Measurements from ENCODE around the gene PTGIR. TPM values are rescaled to one million over a fixed set of nuclear protein-coding genes. Genes with fewer than 3 reads are reported as not detected.

PTGIR gene
- total and polyA plus RNA-seq, 2 of the 4 experiments (the other 2 are of a cell fraction), result 0.54 to 5.3 TPM

- Histone ChIP-seq H4K5ac (ENCODE audit: low read depth, low read length) (no peak overlapping the region), H3K4me3 (ENCODE audit: insufficient read depth, low read depth, low read length) (no peak overlapping the region), H3K4me2 (ENCODE audit: low read depth, low read length) (no peak overlapping the region), H3K9me1 (ENCODE audit: insufficient read depth, low read length) (no peaks in the 10 kb centered on the region; the same call in 1 of the 2 replicates), H3K18ac (ENCODE audit: low read depth, low read length) (no peak overlapping the region), H3K27ac (ENCODE audit: insufficient read depth, low read length) (no peak overlapping the region), H2BK20ac (ENCODE audit: low read depth, low read length) (no peak overlapping the region), H3K4me1 (ENCODE audit: control insufficient read depth, insufficient read depth, low read length) (no peaks in the 10 kb centered on the region), H4K8ac (ENCODE audit: low read depth in 2 of 2, low read length in 2 of 2) (no peak overlapping the region), H3K36me3 (ENCODE audit: control insufficient read depth, insufficient read depth, low read length) (no peaks in the 10 kb centered on the region), H2BK5ac (ENCODE audit: low read depth, low read length, poor library complexity, severe bottlenecking) (no peak overlapping the region), H3K23ac (ENCODE audit: low read depth, low read length) (no peak overlapping the region), H2AK9ac (replicated peaks; ENCODE audit: low read depth, low read length, poor library complexity) (no peak overlapping the region), H2BK120ac (ENCODE audit: low read depth, low read length) (no peak overlapping the region), H3K14ac (replicated peaks; ENCODE audit: low read depth, low read length) (no peak overlapping the region), H4K20me1 (ENCODE audit: insufficient read depth, low read length) (no peaks in the 10 kb centered on the region), H3K9ac (ENCODE audit: low read depth, low read length) (no peak overlapping the region), H3K9me3 (ENCODE audit: control insufficient read depth, insufficient read depth, low read length) (no peaks in the 10 kb centered on the region), H3K27me3 (ENCODE audit: control insufficient read depth, insufficient read depth, low read length) (peaks cover 14% of the 10 kb centered on the region), H3K56ac (ENCODE audit: extremely low read depth, insufficient read depth, low read length) (no peak overlapping the region), H3K79me1 (ENCODE audit: low read depth in 1 of 2, low read length in 2 of 2) (no peaks in the 10 kb centered on the region), H2BK15ac (ENCODE audit: low read depth, low read length) (no peak overlapping the region), H4K91ac (ENCODE audit: insufficient read depth, low read depth, low read length) (no peak overlapping the region), H2AK5ac (ENCODE audit: low read depth, low read length) (no peak overlapping the region), H2AFZ (replicated peaks; ENCODE audit: low read length, poor library complexity) (no peak overlapping the region), H3K4ac (ENCODE audit: low read depth, low read length) (no peak overlapping the region)
- no CpG with 5 or more reads among the region's 11 CpGs for WGBS, 2 experiments (ENCODE audit: extremely low coverage in 2 of 2, insufficient read length in 1 of 2)
- ATAC-seq (ENCODE audit: low read depth), result no peak; the same call in 1 of the 2 replicates
- POLR2A ChIA-PET (ENCODE audit: unreplicated experiment), result no interaction called here
- BruUV-seq (replicated peaks), result no TSS peak
- intact Hi-C loops (cut with micrococcal nuclease) (no loop called here), in situ Hi-C loops (cut with MboI; ENCODE audit: low sequenced_read_pairs) (no loop called here), dilution Hi-C loops (cut with HindIII; ENCODE audit: low sequenced_read_pairs, unreplicated experiment) (no loop called here)
- TF ChIP-seq BHLHE40 (IDR thresholded peaks at IDR 0.05; ENCODE audit: low read depth, low read length) (no peak), ELK1 (IDR thresholded peaks at IDR 0.05; ENCODE audit: borderline replicate concordance, low read depth, low read length) (no peak), NFE2L2 (IDR thresholded peaks at IDR 0.05; ENCODE audit: low read depth, low read length) (no peak), CHD1 (IDR thresholded peaks at IDR 0.05; ENCODE audit: low read depth, low read length) (no peak), FOS (IDR thresholded peaks at IDR 0.05; ENCODE audit: low read depth, low read length) (no peak), RFX5 (IDR thresholded peaks at IDR 0.05; ENCODE audit: low read depth, low read length) (no peak), MAZ (IDR thresholded peaks at IDR 0.05; ENCODE audit: borderline replicate concordance, low read depth, low read length) (no peak), POLR2A (IDR thresholded peaks at IDR 0.05; ENCODE audit: low read depth, low read length) (no peak), MAFK (IDR thresholded peaks at IDR 0.05; ENCODE audit: low read depth, low read length) (no peak)
- TF ChIP-seq, protein P1, sequence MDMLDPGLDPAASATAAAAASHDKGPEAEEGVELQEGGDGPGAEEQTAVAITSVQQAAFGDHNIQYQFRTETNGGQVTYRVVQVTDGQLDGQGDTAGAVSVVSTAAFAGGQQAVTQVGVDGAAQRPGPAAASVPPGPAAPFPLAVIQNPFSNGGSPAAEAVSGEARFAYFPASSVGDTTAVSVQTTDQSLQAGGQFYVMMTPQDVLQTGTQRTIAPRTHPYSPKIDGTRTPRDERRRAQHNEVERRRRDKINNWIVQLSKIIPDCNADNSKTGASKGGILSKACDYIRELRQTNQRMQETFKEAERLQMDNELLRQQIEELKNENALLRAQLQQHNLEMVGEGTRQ (IDR thresholded peaks at IDR 0.05; ENCODE audit: low read depth, low read length), result no peak
- DNase-seq, result no peak
- CTCF ChIA-PET, result no interaction called here
These were observed 50.4 kb downstream of the PTGIR start for GRCh38 chr19:46574533-46574932.
